ENCODE results near the gene ACAP2.
A peak's percentile ranks its signal among the peaks of the same experiment; 100 is the strongest.
"Not testable (repeated sequence)": the region's sequence is repeated elsewhere in the genome, so short reads cannot be mapped to it uniquely, and the experiment has no call there.

The ACAP2 gene

DNA sequence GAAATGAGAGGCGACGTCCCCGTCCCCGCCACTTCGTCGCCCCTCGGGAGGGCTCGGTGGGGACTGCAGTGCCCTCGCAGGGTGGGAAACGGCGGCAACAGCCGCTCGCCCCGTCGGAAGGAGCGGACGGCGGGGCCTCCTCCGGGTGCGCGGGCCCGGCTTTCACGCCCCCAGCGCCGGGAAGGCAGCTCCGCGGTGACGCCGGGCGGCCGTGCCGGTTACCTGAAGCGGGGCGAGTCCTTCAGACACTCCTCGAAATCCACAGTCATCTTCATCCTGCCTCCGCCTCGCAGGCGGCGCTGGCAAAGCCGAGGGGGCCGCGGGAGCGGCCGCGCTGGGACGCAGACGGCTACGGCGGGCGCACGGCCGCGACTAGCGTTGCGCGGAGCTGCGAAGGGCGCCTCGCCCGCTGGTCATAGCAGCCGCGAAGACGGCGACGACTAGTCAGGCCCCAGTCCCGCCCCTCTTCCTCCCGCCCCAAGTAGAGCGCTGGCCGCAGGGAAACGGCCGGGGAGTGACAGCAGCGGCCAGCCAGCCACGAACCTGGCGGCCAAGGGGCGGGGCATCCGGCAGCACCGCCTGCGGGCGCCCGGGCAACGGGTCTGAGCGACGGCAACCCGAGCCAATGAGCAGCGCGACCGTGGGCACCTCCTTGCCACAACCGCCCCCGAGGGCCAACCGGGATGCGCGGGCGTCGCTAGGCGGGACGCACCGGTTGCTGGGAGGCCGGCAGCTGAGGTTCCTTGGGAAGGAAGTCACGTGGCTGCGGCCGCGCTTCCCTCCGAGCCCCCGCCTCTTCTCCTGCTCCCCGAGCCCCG is at the start of gene ACAP2:
TSS of gene ACAP2 (minus strand) at position 448 of the 818 bp plus-strand sequence. CDS start at position 275, 173 bp downstream.
- peak; percentile 100 for DNase-seq

DNA sequence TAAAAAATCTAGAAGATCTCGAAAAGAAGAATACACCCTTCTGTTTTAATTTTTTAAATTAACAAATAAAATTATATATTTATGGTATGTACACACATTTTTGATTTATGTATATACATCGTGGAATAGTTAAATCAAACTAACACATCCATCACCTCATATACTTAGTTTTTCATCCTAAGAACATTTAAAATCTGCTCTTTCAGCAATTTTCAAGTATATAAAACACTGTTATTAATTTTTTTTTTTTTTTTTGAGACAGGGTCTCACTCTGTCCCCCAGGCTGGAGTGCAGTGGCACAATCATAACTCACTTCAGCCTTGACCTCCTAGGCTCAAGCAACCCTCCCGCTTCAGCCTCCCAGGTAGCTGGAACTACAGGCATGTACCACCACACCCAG is 32.8 kb upstream of the ACAP2 start:
- no peak for DNase-seq

- DNase-seq, result not testable (repeated sequence)
These were observed 32.3 kb upstream of the ACAP2 start for GRCh38 chr3:195475116-195475515.

DNA sequence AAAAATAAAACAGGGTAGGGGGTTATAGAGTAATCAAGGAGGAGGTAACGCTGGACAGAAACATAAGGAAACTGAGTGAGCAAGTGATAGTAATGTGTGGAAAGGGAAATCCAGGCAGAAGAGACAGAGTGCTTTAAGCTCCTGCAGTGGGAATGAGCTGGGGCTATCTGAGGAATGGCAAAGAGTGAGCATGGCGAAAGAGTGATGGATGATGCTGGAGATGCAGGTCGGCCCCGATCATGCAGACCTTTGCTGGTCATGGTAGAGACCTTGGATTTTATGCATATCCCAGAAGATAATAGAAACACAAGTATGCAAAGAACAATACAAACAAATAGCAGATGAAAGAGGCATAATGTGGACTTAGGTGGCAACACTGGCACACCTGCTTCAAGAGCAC is 26.0 kb upstream of the ACAP2 start:
- no peak for DNase-seq

- DNase-seq, result no peak
These were observed 25.6 kb upstream of the ACAP2 start for GRCh38 chr3:195468391-195468776.

- no peak for DNase-seq
These were observed 25.0 kb upstream of the ACAP2 start for GRCh38 chr3:195467641-195468390.

DNA sequence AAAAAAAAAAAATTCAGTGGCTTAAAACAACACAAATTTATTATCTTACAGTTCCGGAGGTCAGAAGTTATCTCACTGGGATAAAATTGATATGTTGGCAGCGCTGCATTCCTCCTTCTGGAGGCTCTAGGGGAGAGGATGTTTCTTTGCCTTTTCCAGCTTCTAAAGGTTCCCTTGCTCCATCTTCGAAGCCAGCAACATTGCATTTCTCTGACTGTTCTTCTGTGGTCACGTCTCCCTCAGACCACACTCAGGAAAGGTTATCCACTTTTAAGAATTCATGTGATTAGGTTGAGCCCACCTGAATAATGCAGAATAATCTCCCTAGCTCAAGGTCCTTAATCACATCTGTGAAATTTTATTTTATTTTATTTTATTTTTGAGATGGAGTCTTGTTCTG is 23.4 kb upstream of the ACAP2 start:
- DNase-seq, result no peak

- not testable (repeated sequence) for DNase-seq
These were observed 20.1 kb upstream of the ACAP2 start for GRCh38 chr3:195462922-195463321.

GRCh38 chr3:195462308-195462610 is 19.4 kb upstream of the ACAP2 start:
- no peak for DNase-seq

DNA sequence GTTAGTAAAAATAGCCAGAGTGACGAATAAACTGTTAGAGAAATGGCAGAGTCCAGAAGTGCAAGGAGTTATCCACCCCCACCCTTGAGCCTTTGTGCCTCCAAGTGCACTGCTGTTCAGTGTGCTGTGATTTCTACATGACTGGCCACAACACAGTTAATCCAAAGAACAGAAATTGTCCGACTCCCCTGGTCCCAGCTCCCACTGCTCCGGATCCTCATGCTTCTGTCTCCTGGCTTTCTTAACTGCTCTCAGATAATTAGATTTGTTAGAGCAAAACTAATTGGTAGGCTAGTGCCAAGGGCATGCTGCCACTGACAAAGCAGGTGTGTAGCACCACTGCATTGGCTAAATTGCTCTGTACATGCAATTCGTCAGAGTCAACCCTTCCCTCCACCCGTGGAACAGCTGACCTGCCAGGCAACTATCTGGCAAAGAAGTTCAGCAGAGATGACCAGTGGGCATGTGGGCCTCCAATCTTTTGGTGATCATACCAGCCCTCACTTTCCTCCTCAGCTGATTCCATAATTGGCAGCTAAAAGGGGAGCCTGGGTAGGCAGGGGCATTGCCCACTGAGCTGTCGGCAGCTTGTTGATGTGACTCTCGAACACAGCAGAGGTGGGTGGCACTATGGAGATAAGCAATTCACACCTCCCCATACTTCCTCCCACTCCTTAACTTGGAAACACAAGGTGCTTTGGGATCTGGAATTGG is 18.9 kb upstream of the ACAP2 start:
- peak; percentile 58 for DNase-seq

DNA sequence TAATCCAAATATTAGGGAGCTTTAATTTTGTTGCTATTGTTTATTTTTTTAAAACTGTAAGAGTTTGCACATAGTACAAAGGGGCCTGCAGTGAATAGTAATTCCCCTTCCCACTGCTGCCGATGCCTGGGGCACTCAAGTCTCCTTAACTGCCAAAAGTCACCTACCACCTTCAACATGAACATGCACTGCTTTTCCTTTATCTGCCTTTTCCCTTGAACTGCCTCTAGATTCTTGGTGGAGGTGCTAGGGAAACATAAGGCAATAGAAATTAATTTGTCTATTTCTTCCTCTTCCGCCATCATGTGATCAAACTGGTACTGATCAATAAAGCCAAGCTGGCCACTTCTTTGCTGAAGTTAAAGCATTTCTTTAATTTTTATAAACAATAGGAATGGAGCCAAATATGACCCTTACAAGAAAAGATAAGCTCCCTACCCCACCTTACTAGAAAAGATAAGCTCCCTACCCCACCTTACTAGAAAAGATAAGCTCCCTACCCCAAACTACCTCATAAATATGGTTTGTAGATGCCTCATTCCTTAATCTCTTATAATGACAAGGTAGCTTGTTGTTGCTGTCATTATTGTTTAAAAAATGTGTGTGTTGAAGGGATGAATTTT is 17.4 kb upstream of the ACAP2 start:
- peak; percentile 27 for DNase-seq

- no peak for DNase-seq
These were observed 15.5 kb upstream of the ACAP2 start for GRCh38 chr3:195458316-195458717.

DNA sequence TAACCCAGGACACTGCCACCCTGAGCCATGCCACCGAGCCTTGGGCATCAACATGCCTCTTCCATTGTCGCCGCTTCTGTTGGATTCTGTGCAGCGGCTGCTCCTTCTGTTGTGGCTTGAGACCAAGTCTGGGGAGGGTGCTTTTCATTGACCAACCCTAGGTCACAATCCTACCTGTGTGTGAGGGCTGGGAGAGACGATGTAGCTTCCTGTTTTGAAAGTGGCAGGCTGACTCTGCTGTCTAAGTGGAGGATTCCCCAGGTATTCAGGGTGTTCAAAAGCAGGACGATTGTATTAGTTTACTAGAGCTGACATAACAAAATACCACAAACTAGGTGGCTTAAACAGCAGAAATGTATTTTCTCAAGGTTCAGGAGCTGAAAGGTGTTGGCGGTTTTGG is 13.0 kb upstream of the ACAP2 start:
- DNase-seq, result no peak

DNA sequence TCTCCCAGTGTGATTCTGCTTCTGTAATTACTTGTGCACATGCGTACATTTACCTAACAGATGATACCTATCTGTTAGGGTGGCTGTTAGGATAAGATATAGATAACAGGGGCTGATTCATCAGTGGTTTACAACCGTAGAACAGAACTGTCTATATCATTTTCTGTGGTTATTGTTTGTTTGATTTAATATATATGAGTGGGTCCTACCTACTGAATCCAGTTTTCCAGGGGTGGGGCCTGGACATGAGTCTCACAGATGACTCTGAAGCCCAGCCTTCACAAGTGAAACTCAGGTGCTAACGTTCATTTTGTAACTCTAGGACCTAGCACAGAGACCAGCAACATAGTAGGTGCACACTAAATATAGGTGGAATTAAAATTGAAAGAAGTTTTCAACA is 10.4 kb upstream of the ACAP2 start:
- no peak for DNase-seq

- DNase-seq, result no peak
These were observed 8.7 kb upstream of the ACAP2 start for GRCh38 chr3:195451373-195452015.

- peak; percentile 94 for DNase-seq
These were observed 8.0 kb upstream of the ACAP2 start for GRCh38 chr3:195450731-195451229.

DNA sequence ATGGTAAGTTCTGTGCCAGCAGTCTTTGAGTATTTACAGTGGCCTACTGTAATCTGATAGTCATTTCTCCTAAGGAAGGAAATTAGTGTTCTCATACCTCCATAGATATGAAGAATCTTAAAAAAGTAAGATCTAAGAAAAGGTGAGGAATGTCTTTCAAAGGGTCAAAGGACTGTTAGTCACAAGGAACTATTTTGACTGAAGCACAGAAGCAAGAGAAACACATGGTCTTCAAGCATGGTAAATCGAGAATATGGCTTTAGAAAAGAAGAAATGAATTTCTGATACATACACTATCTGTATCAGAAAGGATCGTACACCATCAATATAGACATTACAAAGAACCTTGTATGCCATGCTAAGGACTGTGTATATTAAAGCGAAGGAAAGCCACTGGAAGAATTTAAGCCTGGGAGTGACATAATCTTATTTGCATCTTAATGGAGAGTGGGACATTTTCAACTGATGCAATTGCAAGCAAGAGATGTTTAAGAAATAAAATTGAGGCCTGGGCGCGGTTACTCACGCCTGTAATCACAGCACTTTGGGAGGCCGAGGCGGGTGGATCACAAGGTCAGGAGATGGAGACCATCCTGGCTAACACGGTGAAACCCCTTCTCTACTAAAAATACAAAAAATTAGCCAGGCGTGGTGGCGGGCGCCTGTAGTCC is 5.5 kb upstream of the ACAP2 start:
- DNase-seq, result peak; percentile 55

- peak; percentile 54 for DNase-seq
These were observed 4.4 kb upstream of the ACAP2 start for GRCh38 chr3:195447201-195447600.

DNA sequence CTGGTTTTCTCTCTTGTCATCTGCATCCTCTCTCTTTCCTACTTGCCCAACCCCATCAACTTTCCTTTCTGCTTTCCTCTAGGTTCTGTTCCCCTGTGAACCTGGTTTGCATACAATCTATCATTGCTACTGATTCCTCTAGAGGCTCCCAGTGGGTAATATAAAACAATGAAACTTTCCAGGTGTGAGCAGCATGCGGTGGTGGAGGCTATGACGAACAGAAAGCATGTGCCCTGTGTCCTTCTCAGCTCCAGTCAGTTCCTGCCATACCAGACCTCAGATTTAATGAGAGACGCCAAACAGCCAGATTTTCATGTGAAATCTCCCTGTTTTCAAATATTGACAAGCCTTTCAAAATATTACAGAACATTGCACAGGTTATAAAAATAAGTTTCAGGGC is 3.5 kb upstream of the ACAP2 start:
- no peak for DNase-seq

DNA sequence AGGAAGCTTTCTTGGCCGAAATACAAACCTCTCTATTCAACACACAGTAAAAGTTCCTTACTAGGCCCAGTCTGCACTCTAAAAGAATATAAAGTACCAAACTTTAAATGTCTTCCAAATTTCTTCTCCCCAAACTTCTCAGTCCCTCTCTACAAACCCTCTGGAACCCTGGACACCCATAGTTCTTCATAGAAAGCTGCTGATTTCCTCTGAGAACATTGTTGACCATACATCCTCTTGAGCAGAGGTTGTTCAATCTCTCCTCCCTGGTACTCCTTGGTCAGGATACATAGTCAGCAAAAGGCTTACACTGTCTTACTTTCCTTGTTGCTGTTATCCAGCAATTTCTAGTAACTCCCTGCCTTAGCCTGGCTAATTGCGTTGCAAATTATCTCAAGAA is 3.1 kb upstream of the ACAP2 start:
- no peak for DNase-seq

DNA sequence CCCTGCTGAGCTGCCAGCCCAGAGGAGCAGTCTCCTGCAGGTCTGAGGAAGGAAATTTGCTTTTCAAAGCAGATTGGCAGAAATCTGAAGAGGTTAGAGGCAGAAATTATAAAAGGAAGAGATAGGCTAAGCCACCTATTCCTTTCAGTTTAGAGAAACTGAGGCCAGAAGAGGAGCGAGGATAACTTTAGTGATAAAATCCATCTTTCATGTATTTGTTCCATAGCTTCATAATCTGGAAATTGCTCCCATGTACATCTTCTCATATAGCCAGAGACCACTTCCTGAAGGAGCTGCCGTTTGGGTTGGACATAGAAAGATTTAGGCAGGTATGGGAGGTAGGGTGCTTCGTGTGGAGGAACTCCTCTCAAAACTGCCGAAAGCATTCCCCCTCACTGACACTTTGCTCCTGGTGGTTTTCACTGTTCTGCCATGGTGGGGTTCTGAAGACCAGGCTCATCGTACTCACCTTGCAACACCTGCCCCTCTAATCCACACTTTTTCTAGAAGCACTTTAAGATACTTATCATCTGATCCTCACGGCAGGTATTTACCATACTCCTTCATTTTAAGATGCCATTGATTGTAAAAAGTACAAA is 670 bp upstream of the ACAP2 start:
- peak; percentile 61 for DNase-seq

Measured in NCI-H82 (cell line).